Skeletal muscle satellite cell (primary cell): ENCODE results near the gene SPRED2.

ENCODE experiments used
- H3K27me3 ChIP-seq: 2 replicates; pipeline ENCODE4 v1.7.0; 2013; ENCODE audit warnings: low read length; ENCODE audit not compliant: control insufficient read depth, insufficient read depth
- H3K36me3 ChIP-seq: 2 replicates; pipeline ENCODE4 v1.7.0; 2013; ENCODE audit warnings: mild to moderate bottlenecking, control low read depth, low read length; ENCODE audit not compliant: insufficient read depth
- H3K4me1 ChIP-seq: 2 replicates; pipeline ENCODE4 v1.7.0; 2013; ENCODE audit warnings: low read length; ENCODE audit not compliant: control insufficient read depth, insufficient read depth
- H3K4me2 ChIP-seq: 2 replicates; pipeline ENCODE4 v1.7.0; 2013; ENCODE audit warnings: mild to moderate bottlenecking, low read length
- H3K4me3 ChIP-seq: 2 replicates; pipeline ENCODE4 v1.7.0; 2013; ENCODE audit warnings: low read length
- H3K9ac ChIP-seq: 2 replicates; pipeline ENCODE4 v1.7.0; 2013; ENCODE audit warnings: mild to moderate bottlenecking, low read depth, low read length, moderate library complexity
- H3K9me3 ChIP-seq: replicated peaks from 2 replicates; pipeline ENCODE4 v1.7.0; 2013; ENCODE audit warnings: mild to moderate bottlenecking, control low read depth, low read length

The SPRED2 gene

GRCh38 chr2:65277118-65277517 is 155.3 kb downstream of the SPRED2 start:
- Histone ChIP-seq H3K4me3 (no peak overlapping the region), H3K4me1 (peaks cover 21% of the 10 kb centered on the region), H3K4me2 (no peak overlapping the region), H3K27me3 (no peaks in the 10 kb centered on the region), H3K9me3 (no peaks in the 10 kb centered on the region), H3K36me3 (peaks cover 32% of the 10 kb centered on the region), H3K9ac (no peak overlapping the region)

- H3K4me3 ChIP-seq, result no peak overlapping the region
- H3K27me3 ChIP-seq, result no peaks in the 10 kb centered on the region
- H3K4me2 ChIP-seq, result no peak overlapping the region
- H3K4me1 ChIP-seq, result peaks cover 21% of the 10 kb centered on the region
- H3K9me3 ChIP-seq, result no peaks in the 10 kb centered on the region
- H3K9ac ChIP-seq, result no peak overlapping the region
- peaks cover 37% of the 10 kb centered on the region for H3K36me3 ChIP-seq
Observed at GRCh38 chr2:65276609-65277008, 155.8 kb downstream of the SPRED2 start.

- H3K9ac ChIP-seq, result no peak overlapping the region
- H3K36me3 ChIP-seq, result peaks cover 43% of the 10 kb centered on the region
- H3K4me2 ChIP-seq, result no peak overlapping the region
- no peaks in the 10 kb centered on the region for H3K27me3 ChIP-seq
- no peak overlapping the region for H3K4me3 ChIP-seq
- no peaks in the 10 kb centered on the region for H3K9me3 ChIP-seq
- H3K4me1 ChIP-seq, result peaks cover 21% of the 10 kb centered on the region
Observed at GRCh38 chr2:65275141-65275915, 157.1 kb downstream of the SPRED2 start.

- no peaks in the 10 kb centered on the region for H3K27me3 ChIP-seq
- H3K36me3 ChIP-seq, result peaks cover 52% of the 10 kb centered on the region
- H3K9ac ChIP-seq, result no peak overlapping the region
- no peaks in the 10 kb centered on the region for H3K9me3 ChIP-seq
- peaks cover 8% of the 10 kb centered on the region for H3K4me1 ChIP-seq
- H3K4me2 ChIP-seq, result no peak overlapping the region
- H3K4me3 ChIP-seq, result no peak overlapping the region
Observed at GRCh38 chr2:65273344-65273743, 159.1 kb downstream of the SPRED2 start.

- no peaks in the 10 kb centered on the region for H3K9me3 ChIP-seq
- no peak overlapping the region for H3K4me2 ChIP-seq
- H3K4me1 ChIP-seq, result peaks cover 4% of the 10 kb centered on the region
- H3K4me3 ChIP-seq, result no peak overlapping the region
- H3K36me3 ChIP-seq, result peaks cover 59% of the 10 kb centered on the region
- H3K27me3 ChIP-seq, result no peaks in the 10 kb centered on the region
- no peak overlapping the region for H3K9ac ChIP-seq
Observed at GRCh38 chr2:65268957-65269356, 163.4 kb downstream of the SPRED2 start.

- H3K4me1 ChIP-seq, result peaks cover 14% of the 10 kb centered on the region
- H3K4me3 ChIP-seq, result no peak overlapping the region
- no peak overlapping the region for H3K4me2 ChIP-seq
- H3K27me3 ChIP-seq, result no peaks in the 10 kb centered on the region
- peaks cover 46% of the 10 kb centered on the region for H3K36me3 ChIP-seq
- H3K9me3 ChIP-seq, result no peaks in the 10 kb centered on the region
- no peak overlapping the region for H3K9ac ChIP-seq
Observed at GRCh38 chr2:65267008-65267407, 165.4 kb downstream of the SPRED2 start.

GRCh38 chr2:65265671-65266045 is 166.7 kb downstream of the SPRED2 start:
- Histone ChIP-seq H3K4me1 (peaks cover 23% of the 10 kb centered on the region), H3K4me2 (no peak overlapping the region), H3K9ac (no peak overlapping the region), H3K9me3 (no peaks in the 10 kb centered on the region), H3K4me3 (no peak overlapping the region), H3K27me3 (no peaks in the 10 kb centered on the region), H3K36me3 (peaks cover 46% of the 10 kb centered on the region)

- Histone ChIP-seq H3K9me3 (no peaks in the 10 kb centered on the region), H3K9ac (no peak overlapping the region), H3K4me2 (no peak overlapping the region), H3K27me3 (no peaks in the 10 kb centered on the region), H3K4me1 (peaks cover 23% of the 10 kb centered on the region), H3K4me3 (no peak overlapping the region), H3K36me3 (peaks cover 48% of the 10 kb centered on the region)
Observed at GRCh38 chr2:65264821-65265670, 167.4 kb downstream of the SPRED2 start.

GRCh38 chr2:65263986-65264385 is 168.4 kb downstream of the SPRED2 start:
- Histone ChIP-seq H3K4me2 (no peak overlapping the region), H3K27me3 (no peaks in the 10 kb centered on the region), H3K4me3 (no peak overlapping the region), H3K9ac (no peak overlapping the region), H3K4me1 (peaks cover 23% of the 10 kb centered on the region), H3K36me3 (peaks cover 56% of the 10 kb centered on the region), H3K9me3 (no peaks in the 10 kb centered on the region)

GRCh38 chr2:65263262-65263661 is 169.1 kb downstream of the SPRED2 start:
- H3K9ac ChIP-seq, result no peak overlapping the region
- peaks cover 55% of the 10 kb centered on the region for H3K36me3 ChIP-seq
- H3K9me3 ChIP-seq, result no peaks in the 10 kb centered on the region
- H3K4me3 ChIP-seq, result no peak overlapping the region
- H3K4me1 ChIP-seq, result peaks cover 23% of the 10 kb centered on the region
- no peaks in the 10 kb centered on the region for H3K27me3 ChIP-seq
- H3K4me2 ChIP-seq, result no peak overlapping the region

GRCh38 chr2:65261676-65262075 is 170.7 kb downstream of the SPRED2 start:
- Histone ChIP-seq H3K9me3 (no peaks in the 10 kb centered on the region), H3K36me3 (peaks cover 49% of the 10 kb centered on the region), H3K27me3 (no peaks in the 10 kb centered on the region), H3K4me1 (peaks cover 23% of the 10 kb centered on the region), H3K4me3 (no peak overlapping the region), H3K4me2 (no peak overlapping the region), H3K9ac (no peak overlapping the region)
